BLaER1 (cell line): ENCODE results near the gene HIVEP2.

ENCODE experiments used
- H3K27ac ChIP-seq: shearing (Covaris generic); formaldehyde crosslinking; 2 replicates; pipeline ENCODE4 v1.8.1; 2022
- H3K27me3 ChIP-seq: shearing (Covaris generic); formaldehyde crosslinking; 2 replicates; pipeline ENCODE4 v1.8.1; 2022
- H3K36me3 ChIP-seq: shearing (Covaris generic); formaldehyde crosslinking; 2 replicates; pipeline ENCODE4 v1.8.1; 2022
- H3K4me1 ChIP-seq: shearing (Covaris generic); formaldehyde crosslinking; 2 replicates; pipeline ENCODE4 v1.8.1; 2022
- H3K4me2 ChIP-seq: shearing (Covaris generic); formaldehyde crosslinking; 2 replicates; pipeline ENCODE4 v1.8.1; 2022
- H3K4me3 ChIP-seq: shearing (Covaris generic); formaldehyde crosslinking; 2 replicates; pipeline ENCODE4 v1.8.1; 2022
- H3K9ac ChIP-seq: shearing (Covaris generic); formaldehyde crosslinking; 2 replicates; pipeline ENCODE4 v1.8.1; 2022
- H3K9me3 ChIP-seq: shearing (Covaris generic); formaldehyde crosslinking; 2 replicates; pipeline ENCODE4 v1.8.1; 2022
- H4K20me1 ChIP-seq: shearing (Covaris generic); formaldehyde crosslinking; 2 replicates; pipeline ENCODE4 v1.8.1; 2022
- Cebpa-rat ChIP-seq: shearing (Covaris generic); IDR thresholded peaks from 2 replicates; pipeline ENCODE4 v1.8.1; 2022

HIVEP2 gene

GRCh38 chr6:142714951-142715785 is 229.8 kb downstream of the HIVEP2 start:
- Histone ChIP-seq H3K9me3 (peaks cover 23% of the 10 kb centered on the region), H3K4me2 (peak overlapping the region; percentile 52), H3K4me1 (peaks cover 19% of the 10 kb centered on the region), H3K9ac (no peak overlapping the region), H3K36me3 (no peaks in the 10 kb centered on the region), H3K27me3 (no peaks in the 10 kb centered on the region), H4K20me1 (no peaks in the 10 kb centered on the region), H3K4me3 (no peak overlapping the region), H3K27ac (no peak overlapping the region)
- no peak for TF ChIP-seq Cebpa-rat

DNA sequence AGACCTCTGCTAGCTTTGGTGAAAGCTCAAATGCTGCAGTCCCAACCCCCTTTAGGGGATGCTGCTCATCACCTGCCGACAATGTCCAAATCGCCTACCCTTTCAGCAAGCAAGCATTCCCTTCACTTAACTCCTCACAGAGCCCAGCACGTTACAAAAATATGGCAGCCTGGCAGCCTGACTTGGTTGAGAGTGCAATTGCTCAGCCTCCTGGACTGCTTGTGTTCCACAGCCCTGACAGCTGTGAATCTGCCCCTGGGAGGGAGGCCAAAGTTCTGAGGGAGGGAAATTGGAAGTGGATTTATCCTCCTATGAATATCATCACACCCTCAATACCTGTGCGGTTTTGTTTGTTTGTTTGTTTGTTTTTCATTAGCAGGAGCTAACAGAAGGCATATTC is 231.0 kb downstream of the HIVEP2 start:
- no peak for TF ChIP-seq Cebpa-rat
- Histone ChIP-seq H3K9me3 (peaks cover 12% of the 10 kb centered on the region), H3K27ac (no peak overlapping the region), H3K4me2 (no peak overlapping the region), H3K4me1 (peaks cover 19% of the 10 kb centered on the region), H3K27me3 (no peaks in the 10 kb centered on the region), H4K20me1 (no peaks in the 10 kb centered on the region), H3K4me3 (no peak overlapping the region), H3K9ac (no peak overlapping the region), H3K36me3 (no peaks in the 10 kb centered on the region)

DNA sequence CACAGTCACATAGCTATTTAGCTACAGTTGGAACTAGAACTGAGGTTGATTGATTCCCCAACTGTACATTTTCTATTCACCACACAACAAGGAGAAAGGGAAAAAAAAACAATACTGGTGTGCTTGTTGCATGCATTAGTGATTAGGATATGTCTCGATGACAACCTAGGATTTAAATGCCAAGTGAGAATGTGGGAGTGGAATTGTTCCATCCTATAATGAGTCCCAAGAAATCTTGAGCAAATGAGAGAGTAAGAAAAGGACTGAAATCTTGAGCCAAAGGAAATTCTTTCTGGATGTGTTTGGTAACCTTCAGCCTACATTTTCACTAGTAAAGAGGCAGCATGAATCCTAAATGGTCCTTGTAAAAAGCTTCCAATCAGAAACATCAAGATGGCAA is 232.7 kb downstream of the HIVEP2 start:
- no peak overlapping the region for H3K9ac ChIP-seq
- H3K4me1 ChIP-seq = peaks cover 19% of the 10 kb centered on the region
- H3K27ac ChIP-seq = no peak overlapping the region
- H3K36me3 ChIP-seq = no peaks in the 10 kb centered on the region
- no peak for TF ChIP-seq Cebpa-rat
- H3K9me3 ChIP-seq = no peaks in the 10 kb centered on the region
- H3K27me3 ChIP-seq = no peaks in the 10 kb centered on the region
- H4K20me1 ChIP-seq = no peaks in the 10 kb centered on the region
- H3K4me2 ChIP-seq = no peak overlapping the region
- no peak overlapping the region for H3K4me3 ChIP-seq

DNA sequence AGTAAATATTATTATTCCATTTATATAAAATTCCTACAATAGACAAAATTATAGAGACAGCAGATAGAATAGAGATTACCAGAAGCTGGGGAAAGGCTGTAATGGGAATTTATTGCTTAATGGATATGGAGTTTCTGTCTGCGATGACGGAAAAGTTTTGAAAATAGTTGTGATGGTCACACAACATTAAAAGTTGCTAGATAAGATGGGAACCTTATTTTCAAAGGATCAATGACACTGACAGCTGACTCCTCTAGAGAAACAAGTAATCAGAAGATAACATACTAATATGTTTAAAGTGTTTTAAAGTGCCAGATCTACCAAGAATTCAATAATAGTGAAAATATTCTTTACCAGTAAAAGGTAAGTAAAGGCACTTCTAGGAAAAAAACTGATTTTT is 236.3 kb downstream of the HIVEP2 start:
- no peaks in the 10 kb centered on the region for H3K4me1 ChIP-seq
- H3K9ac ChIP-seq = no peak overlapping the region
- no peak overlapping the region for H3K4me2 ChIP-seq
- TF ChIP-seq Cebpa-rat = no peak
- no peaks in the 10 kb centered on the region for H3K36me3 ChIP-seq
- H3K27ac ChIP-seq = no peak overlapping the region
- H3K4me3 ChIP-seq = no peak overlapping the region
- H4K20me1 ChIP-seq = no peaks in the 10 kb centered on the region
- H3K27me3 ChIP-seq = no peaks in the 10 kb centered on the region
- H3K9me3 ChIP-seq = no peaks in the 10 kb centered on the region

DNA sequence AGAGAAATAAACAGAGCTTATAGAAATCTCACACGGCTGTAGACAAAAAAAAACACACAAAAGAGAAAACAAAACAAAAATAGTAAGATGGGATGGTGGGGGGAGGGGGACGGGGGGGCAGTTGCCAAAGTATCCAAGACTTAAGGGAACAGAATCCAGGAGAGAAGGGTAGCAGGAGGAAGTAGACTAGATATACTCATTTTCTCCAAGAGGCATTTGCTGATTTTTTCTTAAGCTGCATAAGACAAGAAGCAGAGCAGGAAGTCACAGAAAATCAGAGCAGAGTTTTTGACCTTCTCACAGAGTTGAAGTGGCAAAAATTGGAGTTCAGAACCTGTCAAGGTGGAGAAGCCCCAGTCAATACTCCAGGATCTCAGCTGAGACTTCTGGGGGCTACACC is 237.7 kb downstream of the HIVEP2 start:
- H3K4me1 ChIP-seq = peaks cover 6% of the 10 kb centered on the region
- H3K9me3 ChIP-seq = no peaks in the 10 kb centered on the region
- H3K27me3 ChIP-seq = no peaks in the 10 kb centered on the region
- no peak overlapping the region for H3K9ac ChIP-seq
- H3K27ac ChIP-seq = no peak overlapping the region
- no peaks in the 10 kb centered on the region for H3K36me3 ChIP-seq
- H3K4me3 ChIP-seq = no peak overlapping the region
- no peaks in the 10 kb centered on the region for H4K20me1 ChIP-seq
- no peak overlapping the region for H3K4me2 ChIP-seq
- TF ChIP-seq Cebpa-rat = no peak

DNA sequence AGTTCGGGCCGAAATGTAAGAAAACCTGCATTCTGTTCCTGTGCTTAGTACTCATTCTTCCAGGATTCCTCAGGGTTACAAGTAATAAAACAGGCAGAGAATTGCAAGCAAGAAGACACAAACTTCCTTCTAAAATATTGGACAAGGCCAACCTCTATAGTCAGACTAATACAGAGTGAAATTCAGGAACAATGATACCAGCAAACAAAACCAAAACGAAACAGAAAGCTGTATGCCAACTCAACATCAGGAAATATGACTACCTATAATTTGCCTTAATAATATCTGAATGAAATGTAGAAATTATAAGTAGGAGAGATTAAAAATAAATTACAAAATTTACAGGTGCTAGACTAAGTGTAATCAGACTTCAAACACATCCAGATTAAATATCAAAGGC is 238.8 kb downstream of the HIVEP2 start:
- Histone ChIP-seq H3K4me3 (no peak overlapping the region), H3K9me3 (no peaks in the 10 kb centered on the region), H3K36me3 (no peaks in the 10 kb centered on the region), H3K4me2 (no peak overlapping the region), H3K4me1 (peaks cover 9% of the 10 kb centered on the region), H3K9ac (no peak overlapping the region), H3K27ac (no peak overlapping the region), H4K20me1 (no peaks in the 10 kb centered on the region), H3K27me3 (no peaks in the 10 kb centered on the region)
- TF ChIP-seq Cebpa-rat = no peak

- H3K4me1 ChIP-seq = peaks cover 9% of the 10 kb centered on the region
- no peak overlapping the region for H3K9ac ChIP-seq
- no peak overlapping the region for H3K27ac ChIP-seq
- no peak overlapping the region for H3K4me3 ChIP-seq
- no peak overlapping the region for H3K4me2 ChIP-seq
- TF ChIP-seq Cebpa-rat = no peak
- no peaks in the 10 kb centered on the region for H3K36me3 ChIP-seq
- H3K9me3 ChIP-seq = no peaks in the 10 kb centered on the region
- no peaks in the 10 kb centered on the region for H3K27me3 ChIP-seq
- H4K20me1 ChIP-seq = no peaks in the 10 kb centered on the region
Measured at GRCh38 chr6:142705054-142705453, 239.9 kb downstream of the HIVEP2 start.

DNA sequence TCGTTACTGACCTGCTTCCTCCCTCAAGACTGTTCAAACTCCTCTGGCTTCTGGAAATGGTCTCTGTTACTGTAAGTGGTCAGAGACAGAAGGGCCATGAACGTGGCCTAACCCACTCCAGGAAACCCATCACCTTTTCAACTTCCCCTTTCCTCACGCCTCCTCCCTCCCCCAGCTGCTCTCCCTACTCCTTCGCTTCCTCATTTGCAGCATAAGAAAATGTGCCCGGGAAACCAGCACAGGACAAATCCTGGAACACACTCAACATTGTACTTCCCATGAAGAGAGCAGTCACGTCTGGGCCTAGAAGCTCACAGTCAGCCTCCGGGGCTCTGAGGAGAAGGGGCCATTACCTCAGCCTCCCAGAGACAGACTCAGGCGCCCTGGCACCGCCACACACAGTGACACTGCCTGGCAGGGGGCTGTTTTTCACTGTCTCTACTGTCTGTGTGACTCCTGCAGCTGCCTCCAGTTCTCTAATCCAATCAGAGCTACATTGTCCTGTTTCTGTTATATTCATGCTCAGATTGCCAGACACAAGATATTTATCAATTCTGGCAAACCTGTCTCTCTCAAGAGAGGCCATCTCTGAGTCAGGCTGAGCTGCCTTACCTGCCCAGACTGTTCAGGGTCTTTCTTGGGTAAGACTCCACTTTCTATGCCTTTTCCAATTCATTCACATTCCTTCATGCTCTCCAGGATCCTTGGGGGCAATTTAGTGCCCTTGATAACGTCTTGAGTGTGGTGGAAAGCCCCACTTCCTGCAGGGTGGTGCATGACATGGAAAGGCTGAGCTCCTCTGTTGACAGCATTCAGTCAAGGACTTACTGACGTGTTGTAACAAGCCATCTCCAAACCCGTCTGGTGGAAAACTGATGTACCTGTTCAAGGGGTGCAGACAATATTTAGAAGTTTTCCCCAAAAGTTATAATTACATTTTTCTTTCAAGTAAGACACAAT is 242.2 kb downstream of the HIVEP2 start:
- peaks cover 9% of the 10 kb centered on the region for H3K4me1 ChIP-seq
- H3K9ac ChIP-seq = no peak overlapping the region
- H3K4me2 ChIP-seq = peak overlapping the region; percentile 6; the same call in 1 of the 2 replicates
- H3K9me3 ChIP-seq = no peaks in the 10 kb centered on the region
- H3K27me3 ChIP-seq = no peaks in the 10 kb centered on the region
- no peaks in the 10 kb centered on the region for H3K36me3 ChIP-seq
- no peak overlapping the region for H3K4me3 ChIP-seq
- H3K27ac ChIP-seq = no peak overlapping the region
- TF ChIP-seq Cebpa-rat = no peak
- no peaks in the 10 kb centered on the region for H4K20me1 ChIP-seq
